GM19372 (cell line): ENCODE measurements around the gene HLA-E.
"Not testable (repeated sequence)": the region's sequence is repeated elsewhere in the genome, so short reads cannot be mapped to it uniquely, and the experiment has no call there.

Experiments used
- ATAC-seq: cut with Tn5 transposase; IDR thresholded peaks from one replicate; pipeline ENCODE4 v1.9.1; 2021; ENCODE audit warnings: mild to moderate bottlenecking, low read depth, moderate library complexity; ENCODE audit not compliant: unreplicated experiment

The HLA-E gene

GRCh38 chr6:30480536-30481156 lies 8.7 kb upstream of the HLA-E start:
- ATAC-seq, result no peak

GRCh38 chr6:30481211-30481964 lies 7.9 kb upstream of the HLA-E start:
- ATAC-seq, result no peak

GRCh38 chr6:30481965-30482644 lies 7.2 kb upstream of the HLA-E start:
- not testable (repeated sequence) for ATAC-seq

GRCh38 chr6:30483677-30484279 lies 5.5 kb upstream of the HLA-E start:
- no peak for ATAC-seq

- no peak for ATAC-seq
These were observed 4.1 kb upstream of the HLA-E start for GRCh38 chr6:30485236-30485635.

- ATAC-seq, result no peak
These were observed 1.4 kb upstream of the HLA-E start for GRCh38 chr6:30487926-30488325.

GRCh38 chr6:30488697-30489080 lies 620 bp upstream of the HLA-E start:
- not testable (repeated sequence) for ATAC-seq

GRCh38 chr6:30490026-30490876 lies 942 bp downstream of the HLA-E start:
- ATAC-seq, result peak; percentile 29

- ATAC-seq, result not testable (repeated sequence)
These were observed 2.1 kb downstream of the HLA-E start for GRCh38 chr6:30491291-30491953.

- ATAC-seq, result no peak
These were observed 3.0 kb downstream of the HLA-E start for GRCh38 chr6:30491991-30492952.

GRCh38 chr6:30493643-30494250 lies 4.4 kb downstream of the HLA-E start:
- ATAC-seq, result no peak

GRCh38 chr6:30494291-30494861 lies 5.1 kb downstream of the HLA-E start:
- ATAC-seq, result no peak

GRCh38 chr6:30495060-30495459 lies 5.8 kb downstream of the HLA-E start:
- not testable (repeated sequence) for ATAC-seq

- no peak for ATAC-seq
These were observed 6.7 kb downstream of the HLA-E start for GRCh38 chr6:30495993-30496392.

- ATAC-seq, result not testable (repeated sequence)
These were observed 7.9 kb downstream of the HLA-E start for GRCh38 chr6:30497261-30497599.

- no peak for ATAC-seq
These were observed 8.4 kb downstream of the HLA-E start for GRCh38 chr6:30497714-30498113.

- ATAC-seq, result not testable (repeated sequence)
These were observed 9.4 kb downstream of the HLA-E start for GRCh38 chr6:30498705-30499104.
